Urinary bladder (tissue), 4 donors: ENCODE data around the gene ITGA2. TPM values are rescaled to one million over a fixed set of nuclear protein-coding genes. Genes with fewer than 3 reads are reported as not detected.

Source experiments
- DNase-seq: peaks from one replicate; pipeline ENCODE4 v3.0.0-alpha.2; 2015; ENCODE audit errors: extremely low spot score
- H3K27ac ChIP-seq: one replicate; pipeline ENCODE4 v1.5.1; 2013; ENCODE audit warnings: low read depth, mild to moderate bottlenecking, moderate library complexity
- H3K36me3 ChIP-seq: one replicate; pipeline ENCODE4 v1.6.1; 2013; ENCODE audit warnings: mild to moderate bottlenecking, moderate library complexity; ENCODE audit not compliant: insufficient read depth
- H3K4me1 ChIP-seq: one replicate; pipeline ENCODE4 v1.6.1; 2013; ENCODE audit warnings: mild to moderate bottlenecking, moderate library complexity; ENCODE audit not compliant: insufficient read depth
- H3K4me3 ChIP-seq: one replicate; pipeline ENCODE4 v1.5.1; 2013; ENCODE audit warnings: low read depth, low read length
- WGBS: extraction: QIAGEN DNeasy Blood & Tissue Kit; methylation state at CpG from one replicate; pipeline ENCODE4 v1.1.7; 2013; 5-methylcytosine and 5-hydroxymethylcytosine counted together
- polyA plus RNA-seq: library from polyadenylated mRNA; stranded (reverse); fragments of 200-250 nt; gene quantifications from one replicate; pipeline ENCODE4 v1.2.3, GENCODE V29; 2013
- total RNA-seq: library from RNA; depleted of rRNA; stranded (reverse); fragments of >200 nt; gene quantifications from one replicate; pipeline ENCODE4 v1.2.3, GENCODE V29; 2014
- donor health status: healthy with polysubstance abuse.
- donor health status: healthy.

ITGA2 gene
- total and polyA plus RNA-seq, 2 donors, result 3.4 to 21.1 TPM

- H3K4me1 ChIP-seq, result no peaks in the 10 kb centered on the region
- no peak for DNase-seq
- no peak overlapping the region for H3K4me3 ChIP-seq
- no peaks in the 10 kb centered on the region for H3K36me3 ChIP-seq
- 37% methylated on average over 1 of the region's 1 CpG for WGBS
- no peak overlapping the region for H3K27ac ChIP-seq
Observed at GRCh38 chr5:53116597-53116996, 127.4 kb downstream of the ITGA2 start.

- 77% methylated on average over 5 of the region's 5 CpGs for WGBS
- H3K4me1 ChIP-seq, result no peaks in the 10 kb centered on the region
- H3K4me3 ChIP-seq, result no peak overlapping the region
- H3K27ac ChIP-seq, result no peak overlapping the region
- no peak for DNase-seq
- no peaks in the 10 kb centered on the region for H3K36me3 ChIP-seq
Observed at GRCh38 chr5:53118879-53119278, 129.7 kb downstream of the ITGA2 start.

- DNase-seq, result no peak
- 91% methylated on average over 1 of the region's 1 CpG for WGBS
- H3K27ac ChIP-seq, result no peak overlapping the region
- H3K4me3 ChIP-seq, result no peak overlapping the region
- no peaks in the 10 kb centered on the region for H3K4me1 ChIP-seq
- H3K36me3 ChIP-seq, result no peaks in the 10 kb centered on the region
Observed at GRCh38 chr5:53120165-53120564, 131.0 kb downstream of the ITGA2 start.

GRCh38 chr5:53123702-53124101 lies 134.6 kb downstream of the ITGA2 start:
- Histone ChIP-seq H3K4me3 (no peak overlapping the region), H3K4me1 (no peaks in the 10 kb centered on the region), H3K36me3 (no peaks in the 10 kb centered on the region), H3K27ac (no peak overlapping the region)
- DNase-seq, result no peak

DNA sequence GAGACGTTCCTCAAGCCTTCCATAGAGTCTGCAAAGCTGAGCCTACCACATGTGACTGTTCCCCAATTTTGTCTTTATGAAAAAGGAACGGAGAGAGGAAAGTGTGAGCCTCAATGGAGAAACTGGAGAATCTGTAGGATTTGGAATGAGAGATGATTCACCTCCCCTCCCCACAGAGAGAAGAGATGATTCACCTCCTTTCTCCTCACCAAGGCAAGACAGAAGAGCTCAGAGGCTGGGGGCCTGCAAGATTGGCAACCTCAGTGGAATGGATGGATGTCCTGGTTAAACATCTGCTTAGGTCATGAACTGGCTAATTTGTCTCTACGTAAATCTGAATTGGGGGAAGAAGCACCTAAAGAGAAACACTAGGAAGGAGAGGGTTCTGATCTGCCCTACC lies 137.4 kb downstream of the ITGA2 start:
- H3K4me3 ChIP-seq, result no peak overlapping the region
- no peaks in the 10 kb centered on the region for H3K36me3 ChIP-seq
- no peaks in the 10 kb centered on the region for H3K4me1 ChIP-seq
- WGBS, result 90% methylated on average over 3 of the region's 3 CpGs
- no peak overlapping the region for H3K27ac ChIP-seq
- no peak for DNase-seq

DNA sequence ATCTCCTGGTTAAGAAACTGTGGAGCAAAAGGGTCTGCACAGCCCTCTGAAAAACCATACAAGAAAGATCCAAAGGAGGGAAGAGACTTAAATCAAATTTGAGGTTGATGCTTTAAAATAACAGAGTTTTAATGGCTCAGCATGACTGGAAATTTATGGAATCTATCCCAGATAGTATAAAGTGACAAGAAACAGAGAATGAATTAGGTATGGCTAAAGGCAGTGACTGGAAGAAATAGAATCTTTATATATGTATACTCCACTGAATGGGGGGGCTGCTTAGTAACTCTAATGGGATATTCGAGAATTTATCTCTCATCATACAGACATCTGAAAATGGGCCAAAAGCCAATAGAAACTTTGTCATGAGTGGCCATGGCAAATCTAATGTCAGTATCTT lies 138.0 kb downstream of the ITGA2 start:
- H3K27ac ChIP-seq, result no peak overlapping the region
- no peaks in the 10 kb centered on the region for H3K36me3 ChIP-seq
- WGBS, result 0% methylated on average over 1 of the region's 1 CpG
- H3K4me1 ChIP-seq, result no peaks in the 10 kb centered on the region
- H3K4me3 ChIP-seq, result no peak overlapping the region
- DNase-seq, result no peak

DNA sequence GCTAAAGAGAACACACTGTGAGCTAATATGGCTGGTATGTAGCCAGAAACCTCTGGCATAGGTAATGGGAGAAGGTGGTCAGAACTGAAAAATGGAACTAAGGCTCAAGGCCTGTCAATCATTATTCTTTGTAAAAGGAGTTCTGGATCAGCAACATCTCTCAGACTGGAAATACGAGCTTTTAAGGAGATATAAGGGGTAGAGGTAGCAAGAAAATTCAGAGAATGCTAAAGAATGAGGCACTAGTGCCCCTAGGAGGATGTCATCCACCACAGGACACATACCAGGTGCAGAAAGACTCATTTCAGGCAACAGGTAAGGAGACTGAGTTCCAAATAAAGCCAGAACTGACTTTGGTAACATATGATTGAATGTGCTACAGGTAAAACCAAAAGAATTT lies 139.3 kb downstream of the ITGA2 start:
- DNase-seq, result no peak
- H3K27ac ChIP-seq, result no peak overlapping the region
- H3K4me3 ChIP-seq, result no peak overlapping the region
- no peaks in the 10 kb centered on the region for H3K4me1 ChIP-seq
- 75% methylated on average over 1 of the region's 1 CpG for WGBS
- H3K36me3 ChIP-seq, result no peaks in the 10 kb centered on the region

- Histone ChIP-seq H3K36me3 (no peaks in the 10 kb centered on the region), H3K4me1 (no peaks in the 10 kb centered on the region), H3K27ac (no peak overlapping the region), H3K4me3 (no peak overlapping the region)
- no peak for DNase-seq
- WGBS, result 50% methylated on average over 2 of the region's 2 CpGs
Observed at GRCh38 chr5:53130266-53130665, 141.1 kb downstream of the ITGA2 start.

- DNase-seq, result no peak
- no peak overlapping the region for H3K27ac ChIP-seq
- 88% methylated on average over 1 of the region's 1 CpG for WGBS
- no peaks in the 10 kb centered on the region for H3K36me3 ChIP-seq
- H3K4me3 ChIP-seq, result no peak overlapping the region
- H3K4me1 ChIP-seq, result no peaks in the 10 kb centered on the region
Observed at GRCh38 chr5:53133020-53133419, 143.9 kb downstream of the ITGA2 start.

Other genes with a start within 250 kb of the ITGA2 start
- gene ITGA1, start 201.4 kb upstream of the ITGA2 start, total RNA-seq, result 303 TPM
- gene ITGA1, start 201.4 kb upstream of the ITGA2 start, polyA plus RNA-seq, result 53.9 TPM
- gene PELO, start 201.4 kb upstream of the ITGA2 start, total RNA-seq, result 58.7 TPM
- gene PELO, start 201.4 kb upstream of the ITGA2 start, polyA plus RNA-seq, result 38.0 TPM
- 43.5 TPM for gene MOCS2, start 120.4 kb downstream of the ITGA2 start, total RNA-seq
- 50.2 TPM for gene MOCS2, start 120.4 kb downstream of the ITGA2 start, polyA plus RNA-seq